Lower leg skin (tissue), 4 donors: ENCODE measurements around the gene CDH20. TPM values are rescaled to one million over a fixed set of nuclear protein-coding genes. Genes with fewer than 3 reads are reported as not detected.

Experiments
- DNase-seq, 2 donors: peaks; one replicate each; pipeline ENCODE4 v3.0.0-alpha.2; 2019; ENCODE audit warnings: low spot score in 2 of 2
- H3K4me3 ChIP-seq: fragments of 200-600 bp; sonication (generic); 2 replicates; pipeline ENCODE4 v1.5.1; 2017; ENCODE audit warnings: mild to moderate bottlenecking, low read depth; ENCODE audit not compliant: poor library complexity, severe bottlenecking
- CTCF ChIP-seq, 3 donors: fragments of 450-650 bp; IDR thresholded peaks; one replicate each; pipeline ENCODE4 v1.5.1; 2016; ENCODE audit warnings: antibody characterized with exemption in 3 of 3, mild to moderate bottlenecking in 3 of 3, moderate library complexity in 2 of 3
- POLR2A ChIP-seq, 2 donors: fragments of 450-650 bp; IDR thresholded peaks; one replicate each; pipeline ENCODE4 v1.6.1; 2016 to 2017; ENCODE audit warnings: antibody characterized with exemption in 2 of 2, mild to moderate bottlenecking in 1 of 2, moderate library complexity in 1 of 2
- WGBS, 2 donors: methylation state at CpG; one replicate each; pipeline ENCODE4 v1.1.5; 2018; 5-methylcytosine and 5-hydroxymethylcytosine counted together
- intact Hi-C: fragments of 100-400 bp; cut with DNase I; formaldehyde crosslinking; loops from one replicate; pipeline ENCODE4 v1.15.0; 2023; ENCODE audit warnings: low total_unique reads
- total RNA-seq, 4 donors: library from RNA; depleted of rRNA; stranded (reverse); fragments of >200 nt; gene quantifications; one replicate each; pipeline ENCODE4 v1.1.0, GENCODE V29; 2016

The CDH20 gene
- total RNA-seq, 4 donors from 2014 or later, result 1.2 to 2.9 (median 2.4) TPM

GRCh38 chr18:61602836-61603235, 269.6 kb downstream of the CDH20 start:
- TF ChIP-seq CTCF (IDR thresholded peaks at IDR 0.05), result no peak
- TF ChIP-seq POLR2A (IDR thresholded peaks at IDR 0.05), result no peak
- H3K4me3 ChIP-seq, result no peak overlapping the region
- 94 to 96% methylated on average over 2 of the region's 2 CpGs for WGBS, 2 donors
- DNase-seq, result no peak
- intact Hi-C loops, result no loop called here
